Esophagus mucosa (tissue), 1 donor: Measurements from ENCODE around the gene HOMER2. TPM values are rescaled to one million over a fixed set of nuclear protein-coding genes. Genes with fewer than 3 reads are reported as not detected.
A peak's percentile ranks its signal among the peaks of the same experiment; 100 is the strongest.
"Not testable (repeated sequence)": the region's sequence is repeated elsewhere in the genome, so short reads cannot be mapped to it uniquely, and the experiment has no call there.

Source experiments
- ATAC-seq: fragments of 200-7000 bp; cut with Tn5 transposase; one replicate; pipeline ENCODE4 v1.9.1; 2020
- total RNA-seq: library from RNA; stranded (reverse); gene quantifications from one replicate; pipeline ENCODE4 v1.2.4, GENCODE V29; 2023
- donor health status: DM: yes; HTN: yes; CAD: no.

Gene HOMER2
- total RNA-seq, 1 donor from 2014 or later = 26.3 TPM

DNA sequence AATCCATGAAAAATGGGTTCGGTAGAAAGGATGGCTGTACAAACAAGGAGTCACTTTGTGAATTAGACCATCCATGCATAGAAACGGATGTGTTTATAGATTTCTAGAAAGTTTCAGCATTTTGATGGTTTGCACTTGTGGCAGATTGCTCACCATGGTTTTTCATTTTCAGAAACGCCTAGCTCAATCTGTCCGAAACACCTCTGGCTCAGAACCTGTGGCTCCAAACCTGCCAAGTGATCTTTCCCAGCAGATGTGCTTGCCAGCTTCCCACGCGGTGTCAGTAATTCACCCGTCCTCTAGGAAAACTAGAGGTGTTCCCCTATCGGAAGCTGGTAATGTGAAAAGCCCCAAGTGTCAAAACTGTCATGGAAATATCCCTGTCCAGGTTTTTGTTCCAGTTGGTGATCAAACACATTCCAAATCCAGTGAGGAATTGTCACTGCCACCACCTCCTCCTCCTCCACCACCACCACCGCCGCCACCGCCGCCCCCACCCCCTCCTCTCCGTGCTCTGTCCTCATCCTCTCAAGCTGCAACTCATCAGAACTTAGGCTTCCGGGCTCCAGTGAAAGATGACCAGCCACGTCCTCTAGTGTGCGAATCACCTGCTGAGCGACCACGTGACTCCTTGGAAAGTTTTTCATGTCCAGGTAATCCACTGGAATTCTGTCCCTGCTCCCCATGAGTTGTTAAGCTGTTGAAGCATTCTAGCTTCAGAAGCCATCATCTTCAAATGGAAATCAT, 121.9 kb downstream of the HOMER2 start:
- no peak for ATAC-seq

DNA sequence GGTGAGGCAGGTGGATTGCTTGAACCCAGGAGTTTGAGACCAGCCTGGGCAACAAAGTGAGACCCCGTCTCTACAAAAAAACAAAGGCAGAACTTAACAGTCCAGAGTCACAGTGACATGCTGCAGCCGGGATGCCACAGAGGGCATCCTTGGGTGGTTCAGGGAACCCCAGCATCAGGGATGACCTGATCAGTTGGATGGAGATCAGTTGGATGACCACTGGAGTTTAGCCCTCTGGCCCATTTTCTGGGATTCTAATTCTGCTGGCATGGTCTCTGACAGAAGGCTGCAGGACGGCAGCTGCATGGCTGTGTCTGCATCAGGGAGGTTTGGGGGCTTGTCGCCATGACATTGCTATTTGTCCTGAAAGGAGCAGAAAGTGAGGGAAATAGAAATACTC, 123.3 kb downstream of the HOMER2 start:
- no peak for ATAC-seq

DNA sequence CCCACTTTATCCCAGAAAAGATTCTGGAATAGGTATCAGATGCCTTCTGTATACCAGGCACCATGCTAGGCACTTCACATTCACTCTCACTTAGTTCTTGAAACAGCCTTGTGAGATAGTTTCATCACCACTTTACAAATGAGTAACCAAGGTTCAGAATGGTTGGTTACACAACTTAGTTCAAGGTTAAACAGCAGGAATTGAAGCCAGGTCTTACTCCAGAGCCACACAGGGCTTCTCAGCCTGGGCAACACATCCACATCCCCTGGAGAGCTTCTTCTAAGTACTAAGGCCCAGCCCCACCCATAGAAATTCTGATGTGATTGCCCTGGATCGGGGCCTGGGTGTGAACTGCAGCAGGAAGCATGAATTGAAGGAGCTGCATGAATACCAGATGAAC, 124.4 kb downstream of the HOMER2 start:
- ATAC-seq = no peak

DNA sequence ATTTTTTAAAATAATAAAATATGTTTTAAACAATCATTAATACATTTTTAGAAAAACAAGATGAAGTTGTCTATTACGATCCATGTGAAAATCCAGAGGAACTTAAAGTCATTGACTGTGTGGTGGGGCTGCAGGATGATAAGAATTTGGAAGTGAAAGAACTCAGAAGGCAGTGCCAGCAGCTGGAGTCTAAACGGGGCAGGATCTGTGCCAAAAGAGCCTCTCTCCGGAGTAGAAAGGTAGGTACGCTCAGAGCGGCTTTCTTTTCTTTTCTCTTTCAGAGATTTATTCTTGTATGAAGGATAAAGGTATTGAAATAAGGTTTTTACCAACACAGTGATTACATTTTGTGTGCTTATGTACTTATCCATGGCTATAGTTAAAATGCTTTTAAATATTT, 129.5 kb downstream of the HOMER2 start:
- no peak for ATAC-seq

DNA sequence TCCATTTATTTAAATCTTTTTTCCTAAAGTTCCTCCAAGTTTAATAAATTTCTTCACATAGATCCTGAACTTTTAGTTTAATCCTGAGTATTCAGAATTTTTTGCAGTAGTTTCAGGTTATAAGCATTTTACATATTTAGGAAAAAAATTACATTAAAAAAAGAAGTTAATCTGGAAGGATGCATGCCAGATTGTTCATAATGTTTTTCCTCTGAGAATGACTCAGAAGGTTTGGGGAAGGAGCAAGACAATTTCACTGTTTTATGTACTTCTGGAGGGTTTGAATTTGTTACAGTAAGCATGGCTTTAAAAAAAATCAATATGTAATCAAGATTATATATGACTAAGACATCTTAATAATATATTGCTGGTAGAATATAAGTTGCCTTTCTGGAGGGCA, 130.7 kb downstream of the HOMER2 start:
- not testable (repeated sequence) for ATAC-seq

DNA sequence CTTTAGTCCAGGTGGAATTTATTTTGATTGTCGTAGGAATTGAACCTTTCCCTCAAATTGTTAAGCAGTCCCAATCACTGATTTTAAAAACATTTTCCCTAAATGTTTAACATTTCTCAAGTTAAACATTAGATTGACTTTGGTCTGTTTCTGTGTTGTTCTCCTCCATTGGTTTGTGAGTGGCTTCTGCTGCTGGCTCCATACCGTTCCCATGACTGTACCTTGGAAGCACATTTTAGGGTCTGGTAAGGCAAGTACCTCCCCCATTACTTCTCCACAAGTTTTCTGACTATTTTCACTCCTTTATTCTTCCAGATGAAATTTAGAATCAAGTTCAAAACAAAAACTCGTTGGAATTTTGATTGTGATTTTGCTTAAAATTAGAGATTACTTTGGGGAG, 131.1 kb downstream of the HOMER2 start:
- not testable (repeated sequence) for ATAC-seq

DNA sequence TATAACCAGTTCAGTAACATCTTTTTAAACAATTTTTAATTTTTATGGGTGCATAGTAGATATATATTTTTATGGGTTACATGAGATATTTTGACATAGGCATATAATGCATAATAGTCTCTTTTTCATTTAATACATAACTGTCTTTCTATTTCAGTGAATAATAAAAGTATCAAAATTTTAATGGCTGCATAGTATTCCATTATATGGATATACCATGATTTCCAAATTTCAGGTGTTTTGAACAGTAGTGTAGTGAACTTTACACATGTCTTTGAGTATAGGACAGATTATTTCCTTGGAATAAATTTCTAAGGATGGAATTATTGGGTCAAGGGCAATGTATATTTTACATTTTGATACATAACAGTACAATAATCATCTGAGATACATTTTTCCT, 132.4 kb downstream of the HOMER2 start:
- no peak for ATAC-seq

DNA sequence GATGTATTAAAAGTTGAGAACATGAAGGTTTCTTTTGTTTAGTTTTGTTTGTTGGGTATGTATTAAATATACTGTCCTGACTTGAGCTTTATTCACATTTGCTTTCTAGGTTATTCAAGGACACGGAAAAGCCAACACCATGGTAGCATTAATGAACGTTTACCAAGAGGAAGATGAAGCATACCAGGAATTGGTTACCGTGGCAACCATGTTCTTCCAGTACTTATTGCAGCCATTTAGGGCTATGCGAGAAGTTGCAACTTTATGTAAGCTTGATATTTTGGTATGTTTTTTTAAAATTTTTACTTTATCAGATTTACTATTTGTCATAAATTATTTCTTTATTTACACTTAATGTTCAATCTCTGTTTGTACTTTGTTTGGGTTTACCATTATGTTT, 139.5 kb downstream of the HOMER2 start:
- no peak for ATAC-seq

DNA sequence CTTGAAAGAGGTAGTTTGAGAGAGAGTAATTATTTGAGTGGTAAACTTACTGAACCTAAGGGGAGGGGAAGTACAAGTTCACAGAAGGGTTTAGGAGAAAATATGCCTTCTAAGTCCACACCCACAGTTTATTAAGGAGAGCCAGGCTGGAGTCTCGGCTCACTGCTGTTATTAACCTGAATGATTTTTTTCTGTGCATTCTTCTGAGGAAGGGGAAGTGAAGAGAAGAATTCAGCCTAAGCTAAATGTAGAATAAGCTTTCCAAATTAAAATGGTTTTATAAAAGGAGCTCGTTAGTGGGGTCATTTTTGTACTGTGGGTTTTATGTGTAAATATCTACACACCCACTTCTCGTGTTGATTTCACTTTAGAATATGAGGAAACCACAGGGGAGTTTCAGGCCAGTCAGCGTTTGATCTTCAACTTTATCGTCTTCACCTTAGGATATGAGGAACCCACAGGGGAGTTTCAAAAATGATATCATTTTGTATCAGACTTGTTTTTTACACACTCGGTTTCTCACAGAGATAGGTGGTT, 141.6 kb downstream of the HOMER2 start:
- no peak for ATAC-seq

DNA sequence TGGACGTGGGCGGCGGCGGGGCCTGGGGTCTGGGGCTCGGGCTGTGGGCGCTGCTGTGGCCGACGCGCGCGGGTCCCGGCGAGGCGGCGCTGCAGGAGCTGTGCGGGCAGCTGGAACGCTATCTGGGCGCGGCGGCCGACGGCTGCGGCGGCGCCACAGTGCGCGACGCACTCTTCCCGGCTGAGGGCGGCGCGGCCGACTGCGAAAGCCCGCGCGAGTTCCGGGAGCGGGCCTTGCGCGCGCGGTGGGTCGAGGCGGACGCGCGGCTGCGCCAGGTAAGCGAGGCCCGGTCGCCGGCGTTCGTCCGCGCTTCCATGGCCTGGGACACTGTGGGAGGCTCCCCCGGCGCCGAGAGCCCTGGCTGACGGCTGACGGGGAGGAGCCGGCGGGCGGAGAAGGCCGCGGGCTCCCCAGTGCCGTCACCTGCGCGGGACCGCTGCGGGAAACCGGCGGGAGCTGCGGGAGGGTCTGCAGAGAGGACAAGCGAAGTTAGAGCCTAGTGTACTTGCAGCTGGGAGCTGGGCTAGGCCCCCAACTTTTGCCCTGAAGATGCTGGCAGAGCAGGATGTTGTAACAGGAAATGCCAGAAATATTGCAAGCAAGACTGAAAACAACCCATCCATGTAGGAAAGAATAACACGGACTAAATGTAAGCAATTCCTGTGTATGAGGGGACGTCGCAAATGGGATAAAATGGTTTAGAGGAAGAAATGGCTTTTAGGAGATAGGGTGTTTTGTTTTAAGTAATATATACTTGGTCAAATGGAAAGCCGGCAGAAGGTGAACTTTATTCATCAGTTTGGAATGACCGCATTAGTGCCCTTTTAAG, 142.2 kb downstream of the HOMER2 start:
- ATAC-seq = peak; percentile 57

DNA sequence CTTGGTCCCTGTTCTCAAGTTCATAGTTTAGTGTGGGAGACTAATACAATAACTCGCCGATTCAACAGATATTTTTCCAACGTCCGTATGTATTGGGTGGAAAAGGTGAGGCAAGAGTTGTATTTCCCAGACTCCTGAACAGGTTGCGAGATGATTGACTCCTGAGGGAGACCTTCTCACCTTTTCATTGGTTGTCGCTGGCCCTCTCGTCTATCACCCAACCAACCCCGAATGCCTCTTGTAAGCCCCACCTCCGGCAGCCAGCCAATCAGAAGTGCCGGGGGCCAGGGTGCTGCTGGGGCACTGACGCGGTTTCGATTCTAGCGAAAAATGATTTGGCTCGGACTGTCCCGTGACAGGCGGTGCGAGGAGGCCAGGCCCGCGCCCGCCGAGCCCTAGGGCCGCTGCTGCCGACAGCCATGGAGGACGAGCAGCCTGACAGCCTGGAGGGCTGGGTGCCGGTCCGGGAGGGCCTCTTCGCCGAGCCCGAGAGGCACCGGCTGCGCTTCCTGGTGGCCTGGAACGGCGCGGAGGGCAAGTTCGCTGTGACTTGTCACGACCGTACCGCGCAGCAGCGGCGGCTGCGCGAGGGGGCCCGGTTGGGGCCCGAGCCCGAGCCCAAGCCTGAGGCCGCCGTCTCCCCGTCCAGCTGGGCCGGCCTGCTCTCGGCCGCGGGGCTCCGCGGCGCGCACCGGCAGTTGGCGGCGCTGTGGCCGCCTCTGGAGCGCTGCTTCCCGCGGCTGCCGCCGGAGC, 143.0 kb downstream of the HOMER2 start, which contains the start of gene WHAMM:
Gene WHAMM (plus strand): TSS at position 321 of the 753 bp plus-strand sequence. CDS start 99 bp downstream, at position 420.
- ATAC-seq = peak; percentile 98

DNA sequence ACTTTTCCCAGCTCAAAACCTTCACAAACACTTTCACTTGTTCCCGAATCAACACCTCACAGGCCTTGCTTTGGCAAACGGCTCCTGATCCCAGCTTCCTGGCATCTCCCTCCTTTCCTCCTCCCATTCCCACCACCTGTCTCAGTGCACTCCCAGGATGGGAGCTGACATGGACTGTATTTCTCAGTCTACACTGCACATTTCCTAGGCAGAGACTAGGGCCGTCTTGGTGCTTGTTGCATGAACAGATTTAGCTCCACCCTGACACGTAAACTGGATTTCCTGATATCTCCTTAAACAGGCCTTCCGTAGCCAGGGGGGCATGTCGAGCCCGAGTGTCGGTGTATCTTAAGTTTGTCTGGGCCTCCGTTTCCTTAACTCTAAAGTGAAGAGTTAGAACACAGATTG, 143.9 kb downstream of the HOMER2 start:
- ATAC-seq = peak; percentile 6

DNA sequence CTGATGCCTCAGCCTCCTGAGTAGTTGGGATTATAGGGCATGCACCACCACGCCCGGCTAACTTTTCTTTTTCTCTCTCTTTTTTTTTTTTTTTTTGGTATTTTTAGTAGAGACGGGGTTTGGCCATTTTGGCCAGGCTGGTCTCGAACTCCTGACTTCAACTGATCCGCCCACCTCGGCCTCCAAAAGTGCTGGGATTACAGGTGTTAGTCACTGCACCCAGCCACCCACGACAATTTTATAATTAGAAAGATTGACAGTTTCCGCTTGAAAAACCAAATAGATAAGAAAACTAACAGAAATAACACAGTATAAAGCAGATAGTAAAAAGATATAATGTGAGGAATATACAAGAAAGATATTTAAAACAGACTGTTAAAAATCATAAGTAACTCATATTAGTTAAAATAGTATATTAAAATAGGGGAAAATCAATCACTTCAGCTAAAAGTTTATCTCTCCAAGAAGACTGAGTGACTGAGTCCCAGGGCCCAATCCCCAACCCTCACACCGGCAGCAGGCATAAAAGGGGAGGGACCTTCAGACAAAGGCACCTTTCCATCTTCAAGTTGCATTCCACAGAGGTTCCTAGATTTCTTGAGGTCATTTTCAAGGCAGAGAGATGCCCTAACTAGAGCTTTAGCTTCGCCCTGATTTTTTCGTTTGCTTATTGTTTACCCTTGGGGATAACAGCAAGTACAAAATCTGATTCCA, 144.4 kb downstream of the HOMER2 start:
- no peak for ATAC-seq

DNA sequence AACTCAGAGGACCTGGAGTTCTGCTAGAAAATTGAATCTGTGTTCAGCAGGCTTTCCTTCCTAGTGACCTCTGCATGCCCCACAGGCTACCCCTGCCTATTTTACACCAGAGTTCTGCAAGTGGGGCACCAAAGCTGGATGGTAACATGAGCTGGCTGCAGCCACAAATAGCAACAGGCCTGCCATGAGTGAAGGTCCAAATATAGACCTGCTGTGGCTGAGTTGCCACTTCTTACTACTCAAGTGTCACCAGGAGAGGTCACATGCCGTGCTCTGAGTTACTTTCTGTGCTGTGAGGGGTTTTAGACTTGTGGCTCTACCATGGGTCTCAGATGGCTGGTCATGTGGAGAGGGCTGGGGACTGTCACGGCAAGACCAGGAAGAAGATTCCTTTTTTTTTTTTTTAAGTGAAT, 146.5 kb downstream of the HOMER2 start, which contains the start of gene FSD2:
Gene FSD2 (minus strand): TSS at position 76 of the 413 bp plus-strand sequence. CDS start 18,679 bp downstream, outside the sequence.
- no peak for ATAC-seq

DNA sequence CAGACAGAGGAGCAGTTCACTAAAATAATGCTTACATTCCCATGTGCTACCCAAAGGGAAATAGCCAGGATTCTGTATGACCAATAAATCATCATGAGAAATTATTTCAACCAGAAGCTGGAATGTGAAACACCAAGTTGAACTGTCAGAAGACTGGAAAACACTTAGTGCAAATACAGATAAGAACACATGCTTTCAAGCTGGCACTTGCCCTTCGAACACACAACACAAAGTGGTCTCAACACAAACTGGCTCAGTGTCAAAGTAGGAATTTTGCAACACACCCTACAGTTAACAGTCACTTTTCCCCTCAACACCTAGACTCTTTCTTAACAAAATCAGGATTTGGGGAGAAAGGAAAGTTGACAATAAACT, 148.0 kb downstream of the HOMER2 start:
- ATAC-seq = no peak

DNA sequence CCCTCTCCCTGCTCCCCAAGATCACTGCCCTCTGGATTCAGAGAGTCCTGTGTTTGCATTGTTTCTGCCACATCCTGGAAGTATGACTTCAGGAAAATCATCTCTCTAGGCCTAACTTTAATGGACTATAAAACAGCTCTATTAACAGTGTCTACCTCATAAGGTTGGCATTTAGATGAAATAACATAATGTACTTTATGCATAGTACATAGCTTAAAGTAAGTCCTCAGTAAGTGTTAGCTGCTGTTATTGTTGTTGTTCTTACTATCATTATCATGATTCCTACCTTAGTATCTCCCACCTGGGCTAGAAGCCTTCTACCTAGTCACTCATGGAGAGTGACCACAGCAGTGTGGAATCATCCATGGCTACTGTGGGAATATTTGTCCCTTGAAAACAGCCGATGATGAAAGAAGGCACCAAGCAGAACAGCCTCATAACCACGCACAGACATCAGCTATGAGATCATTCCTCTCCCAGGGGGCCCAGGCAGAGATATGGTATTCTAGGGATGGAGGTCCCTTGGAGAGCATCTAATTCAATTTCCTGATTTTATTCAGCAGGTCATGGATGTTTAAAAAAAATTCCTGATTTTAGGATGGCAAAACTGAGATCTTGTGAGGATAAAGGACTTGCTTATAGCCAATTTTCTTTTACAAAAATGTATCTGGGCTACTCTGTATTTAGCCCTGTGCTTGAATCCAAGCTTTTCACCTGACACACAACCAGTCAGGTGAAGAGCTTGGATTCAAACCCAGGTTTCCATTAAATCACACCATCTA, 148.5 kb downstream of the HOMER2 start:
- no peak for ATAC-seq

DNA sequence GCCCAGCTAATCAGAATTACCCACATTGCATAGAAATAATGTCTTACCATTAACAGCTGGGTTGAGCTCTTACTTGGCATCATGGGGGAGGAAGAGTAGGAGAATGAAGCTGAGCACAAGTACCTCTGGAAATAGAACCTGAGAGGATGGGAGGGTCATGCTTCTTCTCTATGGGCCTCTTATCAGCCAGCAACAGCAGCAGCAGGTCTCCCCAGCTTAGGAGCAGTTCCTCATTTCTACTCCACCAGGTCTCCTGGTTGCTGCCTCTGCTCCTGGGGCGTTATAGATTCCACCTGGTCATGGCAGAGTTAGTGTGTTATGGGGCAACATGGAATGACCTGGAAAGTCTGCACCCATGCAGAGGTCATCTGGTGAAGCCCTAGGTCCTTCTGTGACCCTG, 150.0 kb downstream of the HOMER2 start:
- ATAC-seq = no peak

DNA sequence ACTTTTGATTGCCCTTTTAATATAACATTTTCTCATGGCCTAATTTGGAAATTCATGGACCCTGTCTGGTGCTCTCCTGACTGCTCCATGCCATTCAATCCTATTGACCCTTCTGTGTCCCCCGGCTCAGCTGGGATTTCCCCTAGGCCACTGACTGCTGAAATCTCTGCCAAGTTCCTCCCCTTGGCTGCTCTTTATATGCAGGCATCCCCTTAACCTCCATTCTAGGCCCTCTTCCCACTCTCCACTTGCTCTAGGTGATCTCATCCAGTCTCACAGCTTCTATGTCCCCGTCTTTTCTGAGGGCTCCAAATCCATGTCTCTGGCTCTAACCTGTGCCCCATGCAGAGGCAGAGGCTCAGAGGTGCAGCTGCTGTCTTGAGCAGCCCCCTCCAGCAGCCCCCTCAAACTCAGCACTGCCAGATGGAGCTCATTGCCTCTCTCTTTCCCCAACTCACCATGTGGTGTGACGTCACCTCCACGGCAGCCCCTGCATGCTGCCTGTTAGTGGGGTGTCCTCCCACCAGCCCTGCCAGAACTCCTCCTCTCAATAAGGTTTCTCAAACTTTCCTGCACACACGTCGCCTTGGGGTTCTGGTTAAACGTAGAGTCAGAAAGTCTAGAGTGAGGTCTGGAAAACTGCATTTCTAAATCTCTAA, 153.2 kb downstream of the HOMER2 start:
- no peak for ATAC-seq
